Hematopoietic multipotent progenitor cell treated with erythropoietin and hydrocortisone succinate and interleukin-3 and kit ligand, for 15 days (in vitro differentiated cells): Measurements from ENCODE around the gene ACSM6.
"Not testable (repeated sequence)": the region's sequence is repeated elsewhere in the genome, so short reads cannot be mapped to it uniquely, and the experiment has no call there.

Experiments
- DNase-seq: peaks from one replicate; pipeline ENCODE4 v3.0.0-alpha.2; 2015; ENCODE audit warnings: low spot score

The ACSM6 gene, protein sequence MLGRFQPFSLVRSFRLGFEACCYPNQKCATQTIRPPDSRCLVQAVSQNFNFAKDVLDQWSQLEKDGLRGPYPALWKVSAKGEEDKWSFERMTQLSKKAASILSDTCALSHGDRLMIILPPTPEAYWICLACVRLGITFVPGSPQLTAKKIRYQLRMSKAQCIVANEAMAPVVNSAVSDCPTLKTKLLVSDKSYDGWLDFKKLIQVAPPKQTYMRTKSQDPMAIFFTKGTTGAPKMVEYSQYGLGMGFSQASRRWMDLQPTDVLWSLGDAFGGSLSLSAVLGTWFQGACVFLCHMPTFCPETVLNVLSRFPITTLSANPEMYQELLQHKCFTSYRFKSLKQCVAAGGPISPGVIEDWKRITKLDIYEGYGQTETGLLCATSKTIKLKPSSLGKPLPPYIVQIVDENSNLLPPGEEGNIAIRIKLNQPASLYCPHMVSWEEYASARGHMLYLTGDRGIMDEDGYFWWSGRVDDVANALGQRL

DNA sequence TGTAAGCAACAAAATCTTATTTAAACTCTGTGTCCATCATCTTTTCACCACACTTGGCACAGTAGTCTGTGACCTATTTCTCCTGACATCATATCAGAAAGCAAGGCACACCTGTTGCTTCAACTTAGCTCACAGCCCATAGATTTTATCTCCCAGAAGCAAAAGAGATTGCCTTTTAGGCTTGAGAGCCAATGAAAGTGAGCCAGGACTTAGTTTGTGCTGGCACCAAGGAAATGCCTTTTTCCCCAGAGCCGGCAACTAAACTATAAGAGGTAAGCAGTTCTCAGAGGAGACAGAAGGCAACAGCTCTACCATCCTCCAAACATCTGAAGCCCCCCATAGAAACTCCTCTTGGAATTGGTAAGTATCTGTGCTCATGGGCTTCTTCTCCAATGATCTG, at the start of gene ACSM6:
Gene ACSM6, plus strand, starts transcription at position 295 of the 400 bp plus-strand sequence. CDS start 248 bp downstream, outside the sequence.
- no peak for DNase-seq

DNA sequence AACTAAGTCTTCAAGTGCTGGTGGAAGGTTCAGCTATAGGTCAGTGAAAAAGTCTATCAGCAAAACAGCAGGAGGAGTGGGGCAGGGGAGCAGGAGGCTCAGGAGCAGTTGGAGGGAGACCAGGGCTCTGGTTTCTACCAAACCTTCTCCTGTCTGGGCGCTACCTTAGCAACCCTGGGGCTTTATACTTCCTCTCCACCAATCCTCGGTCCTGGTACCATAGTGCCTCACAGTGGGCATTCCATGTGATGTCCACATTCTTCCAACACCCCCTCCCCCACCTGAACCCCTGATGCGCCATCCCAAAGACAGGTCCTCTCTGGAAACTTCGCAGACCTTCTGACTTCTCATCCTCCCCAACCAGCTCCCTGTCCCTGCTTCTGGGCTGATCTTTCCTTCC, 25.3 kb upstream of the ACSM6 start:
- DNase-seq = no peak

DNA sequence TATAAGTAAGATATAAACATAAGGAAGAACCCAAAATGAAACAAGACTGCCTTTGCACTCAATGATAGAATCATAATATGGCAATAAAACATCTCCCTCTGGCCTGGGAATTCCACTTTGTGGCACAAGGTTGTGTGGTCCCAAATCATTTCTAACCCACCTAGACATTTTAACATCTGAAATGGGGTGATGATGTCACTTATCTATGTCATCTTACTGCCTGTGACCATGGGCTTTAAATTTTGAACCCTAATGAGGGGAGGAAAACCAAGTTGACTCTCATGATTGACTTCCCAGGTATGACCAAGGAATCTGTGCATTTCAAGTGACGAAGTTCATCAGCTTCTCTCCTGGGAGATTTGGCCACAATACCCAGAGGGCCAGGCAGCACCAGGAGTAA, 24.5 kb upstream of the ACSM6 start:
- DNase-seq = no peak

DNA sequence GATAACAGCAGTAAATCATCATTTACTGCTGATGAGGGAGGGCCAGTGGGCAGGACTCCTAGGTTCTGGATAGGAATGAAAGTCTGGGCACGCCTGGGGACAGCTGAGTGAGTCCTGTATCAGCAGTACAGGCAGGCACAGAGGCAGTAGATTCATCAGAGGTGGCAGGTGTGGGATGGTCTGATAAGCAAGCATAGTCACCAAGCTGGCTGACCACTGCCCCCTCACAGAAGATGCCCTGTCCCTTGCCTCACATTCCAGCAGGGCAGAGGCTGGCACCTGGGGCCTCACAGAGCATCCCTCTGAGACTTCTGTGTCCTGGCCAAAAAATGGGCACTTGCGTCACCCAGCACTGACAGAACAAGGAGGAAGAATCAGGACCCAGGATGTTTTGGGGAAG, 23.2 kb upstream of the ACSM6 start:
- DNase-seq = no peak

DNA sequence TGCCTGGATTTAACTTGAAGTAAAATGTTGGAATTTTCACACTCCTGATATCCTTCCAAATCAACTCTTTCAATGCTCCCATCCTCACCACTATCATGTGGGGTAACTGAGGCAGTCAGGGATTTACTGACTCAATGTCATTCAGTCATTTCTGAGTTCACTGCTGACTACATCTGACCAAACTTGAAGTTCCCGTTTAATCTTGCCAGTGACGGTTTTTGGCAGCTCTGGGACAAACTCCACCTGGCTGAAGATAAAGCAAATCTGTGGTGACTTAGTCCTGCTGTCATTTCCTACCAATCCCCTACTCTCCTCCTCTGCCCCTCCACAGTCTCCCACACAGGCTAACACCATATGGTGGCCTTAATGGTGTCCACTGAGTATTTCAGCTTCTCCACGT, 22.7 kb upstream of the ACSM6 start:
- DNase-seq = no peak

DNA sequence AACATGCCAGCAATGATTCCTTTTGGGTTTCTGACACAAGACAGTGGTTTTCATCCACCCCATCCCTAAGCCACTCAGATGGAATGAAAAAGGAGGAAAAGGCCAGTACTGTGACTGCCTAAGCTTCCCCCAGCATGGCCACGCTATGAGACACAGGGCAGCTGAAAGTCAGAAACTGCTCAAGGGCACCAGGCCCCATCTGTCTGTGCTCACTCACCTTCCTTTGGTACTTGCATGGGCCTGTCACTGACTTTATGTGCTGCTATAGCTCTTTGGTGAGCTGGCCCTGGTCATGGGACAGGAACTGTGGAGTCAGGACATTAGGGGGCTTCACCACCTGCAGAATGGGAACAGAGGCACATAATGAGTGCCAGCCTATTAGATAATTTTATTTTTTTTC, 21.2 kb upstream of the ACSM6 start:
- DNase-seq = no peak

DNA sequence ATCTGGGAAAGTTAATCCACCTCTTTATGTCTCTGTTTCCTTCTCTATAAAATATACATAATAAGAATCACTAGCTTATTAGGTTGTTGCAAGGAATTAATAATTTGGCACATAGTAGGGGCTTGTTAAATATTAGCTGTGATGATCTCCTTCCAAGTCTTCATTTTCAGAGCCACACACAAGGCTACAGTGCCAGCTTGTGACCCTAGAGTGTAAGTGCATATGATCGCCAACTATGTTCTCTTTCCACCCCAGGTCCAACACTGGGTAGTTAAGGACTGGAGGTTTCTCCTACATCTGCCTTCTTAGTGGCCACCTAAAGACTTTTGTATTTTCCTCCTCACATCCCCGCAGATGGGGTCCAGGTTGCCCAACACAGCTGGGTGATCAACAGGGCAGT, 17.9 kb upstream of the ACSM6 start:
- no peak for DNase-seq

DNA sequence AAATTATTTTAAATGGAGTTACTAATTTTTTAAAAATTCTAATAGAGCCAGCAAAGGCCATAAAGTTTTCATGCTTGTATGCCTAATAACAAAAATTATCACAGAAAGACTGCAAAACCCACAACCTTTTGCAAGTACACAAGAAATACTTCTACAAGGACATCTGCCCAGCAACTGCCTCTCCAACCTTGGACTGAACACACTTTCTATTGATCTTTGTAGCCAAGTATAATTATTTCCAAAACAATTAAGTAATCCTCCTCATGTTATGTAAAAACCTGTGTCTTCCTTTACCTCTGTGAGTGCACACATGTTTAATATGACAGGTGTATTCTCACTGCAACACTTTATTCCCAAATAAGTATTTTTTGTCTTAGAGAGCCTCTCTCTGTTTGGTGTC, 16.6 kb upstream of the ACSM6 start:
- no peak for DNase-seq

DNA sequence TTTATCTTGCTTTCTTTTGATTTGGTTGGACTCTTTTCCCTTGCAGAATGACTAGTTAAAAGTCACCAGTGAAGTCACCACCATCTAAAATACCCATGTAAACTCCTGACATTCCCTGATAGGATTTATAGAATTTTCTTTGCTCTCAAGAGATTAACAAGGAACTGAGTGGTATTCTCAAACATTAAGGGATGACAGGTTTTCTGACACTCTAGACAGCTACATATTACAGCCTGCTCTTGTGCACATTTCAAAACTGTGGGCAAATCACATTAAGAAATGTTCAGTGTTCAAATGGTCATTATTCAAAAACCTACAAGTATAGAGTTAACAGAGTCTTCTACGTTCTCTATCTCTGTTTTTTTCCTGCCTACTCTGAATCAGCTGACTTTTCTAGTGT, 15.8 kb upstream of the ACSM6 start:
- no peak for DNase-seq

DNA sequence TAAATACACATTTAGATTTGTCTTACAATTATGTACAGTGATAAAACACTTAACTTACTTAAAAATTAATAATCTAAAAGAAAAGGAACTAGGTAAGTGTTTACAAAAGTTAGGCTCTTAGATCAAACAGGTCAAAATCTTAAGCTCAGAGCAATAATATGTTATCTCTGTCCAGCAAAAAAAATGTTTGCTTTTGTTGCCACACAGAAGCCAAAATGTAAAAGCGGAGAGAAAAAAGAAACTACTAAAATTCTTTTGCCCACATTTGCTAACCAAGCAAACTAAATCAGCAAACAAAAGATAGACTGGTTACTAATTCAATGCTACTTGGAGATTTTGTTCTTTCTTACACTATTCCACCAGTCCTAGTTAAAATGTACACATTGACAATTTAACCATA, 15.2 kb upstream of the ACSM6 start:
- DNase-seq = no peak

DNA sequence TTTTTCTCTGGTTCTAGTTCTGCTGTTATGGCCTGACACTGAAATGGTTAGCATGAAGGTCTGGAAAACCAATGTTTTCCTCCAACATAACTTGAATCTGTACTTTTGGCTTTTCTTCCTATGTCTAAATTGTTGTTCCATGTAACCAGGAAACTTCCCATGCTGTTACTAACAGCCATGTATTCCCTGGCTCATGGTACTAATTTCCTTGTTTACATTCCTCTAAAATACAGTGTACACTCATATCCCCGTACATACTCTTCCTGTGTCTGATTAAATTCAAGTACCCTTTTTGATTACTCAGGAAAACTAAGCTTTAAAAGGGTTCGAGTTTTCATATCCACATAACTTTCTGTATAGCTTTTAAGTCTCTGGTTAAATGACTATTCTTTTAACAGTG, 12.3 kb upstream of the ACSM6 start:
- no peak for DNase-seq

DNA sequence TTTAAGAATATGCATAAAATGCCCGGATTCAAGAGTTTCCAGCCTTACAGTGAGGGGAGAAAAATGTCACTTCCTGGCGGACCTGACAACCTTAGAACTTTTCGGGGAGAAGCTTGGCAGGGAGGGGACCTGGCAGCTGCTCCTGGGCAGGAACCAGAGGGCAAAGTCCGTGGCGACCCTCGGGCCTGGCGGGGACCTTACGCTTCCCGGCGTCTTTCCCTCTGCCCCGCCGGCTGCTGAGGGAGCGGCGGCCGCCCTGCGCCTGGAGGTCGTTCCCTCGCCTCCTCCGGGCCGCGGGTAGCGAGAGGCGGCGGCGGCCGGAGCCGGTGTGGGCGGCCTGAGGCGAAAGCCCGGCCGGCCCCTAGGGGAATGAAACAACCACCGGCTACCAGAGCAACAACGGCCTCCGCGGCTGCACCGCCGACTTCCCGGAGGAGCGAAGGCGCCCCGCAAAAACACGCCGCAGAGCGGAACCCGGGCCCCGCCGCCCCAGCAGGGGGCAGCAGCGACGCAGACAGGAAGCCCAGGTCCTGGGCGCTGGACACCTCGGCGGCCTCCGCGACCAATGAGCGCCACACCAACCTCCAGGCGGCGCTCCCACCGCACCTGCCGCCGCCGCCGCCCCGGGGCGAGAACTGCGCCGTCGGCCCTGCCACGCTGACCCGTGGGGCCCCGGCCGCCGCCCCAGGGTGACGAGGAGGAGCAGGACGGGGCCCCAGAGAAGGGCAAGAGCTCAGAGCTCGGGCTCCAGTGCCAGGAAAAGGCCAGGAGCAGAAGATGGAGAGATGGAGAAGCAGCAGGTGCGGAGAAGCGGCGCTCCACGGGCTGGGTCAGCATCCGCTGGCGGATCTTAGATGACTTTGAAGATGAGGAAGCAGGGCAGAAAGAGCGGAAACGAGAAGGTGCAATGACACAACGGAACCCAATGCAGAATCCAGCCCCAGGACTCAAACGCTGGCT, 10.5 kb upstream of the ACSM6 start:
- peak; percentile 78 for DNase-seq

DNA sequence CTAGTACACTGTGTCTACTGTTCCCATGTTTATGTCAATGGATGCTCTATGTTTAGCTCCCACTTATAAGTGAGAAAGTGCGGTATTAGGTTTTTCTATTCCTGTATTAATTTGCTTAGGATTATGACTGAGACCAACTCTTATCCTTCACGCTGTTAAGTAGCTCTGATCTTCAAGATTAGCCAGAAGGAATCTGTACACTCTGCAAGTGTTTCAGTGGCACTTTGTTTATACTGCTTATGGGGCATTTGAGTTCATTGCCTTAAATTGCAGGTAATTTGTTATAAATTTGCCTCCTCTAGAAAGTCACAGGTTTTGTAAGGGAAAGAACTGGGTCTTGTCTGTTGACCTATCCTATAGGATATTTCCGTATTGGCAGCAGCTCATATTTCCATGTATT, 6.4 kb upstream of the ACSM6 start:
- DNase-seq = no peak

DNA sequence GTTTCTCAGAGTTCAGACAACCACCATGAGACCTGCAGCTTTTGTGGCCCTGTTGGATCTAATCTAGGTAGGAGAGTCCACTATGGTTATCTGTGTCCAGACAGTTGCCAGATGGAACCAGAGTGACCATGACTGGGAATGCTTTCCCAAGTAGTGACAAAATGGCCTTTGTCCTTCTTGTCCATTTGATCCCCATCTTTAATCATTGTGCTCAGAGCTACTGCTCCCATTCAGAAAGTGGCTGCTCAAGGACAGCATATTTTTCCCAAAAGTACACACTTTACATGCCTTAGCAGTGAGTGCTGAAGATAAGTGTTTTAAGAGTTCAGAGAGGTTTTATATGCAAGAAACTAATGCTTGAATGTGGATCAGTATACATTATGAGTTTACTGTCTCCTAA, 5.4 kb upstream of the ACSM6 start:
- DNase-seq = no peak

DNA sequence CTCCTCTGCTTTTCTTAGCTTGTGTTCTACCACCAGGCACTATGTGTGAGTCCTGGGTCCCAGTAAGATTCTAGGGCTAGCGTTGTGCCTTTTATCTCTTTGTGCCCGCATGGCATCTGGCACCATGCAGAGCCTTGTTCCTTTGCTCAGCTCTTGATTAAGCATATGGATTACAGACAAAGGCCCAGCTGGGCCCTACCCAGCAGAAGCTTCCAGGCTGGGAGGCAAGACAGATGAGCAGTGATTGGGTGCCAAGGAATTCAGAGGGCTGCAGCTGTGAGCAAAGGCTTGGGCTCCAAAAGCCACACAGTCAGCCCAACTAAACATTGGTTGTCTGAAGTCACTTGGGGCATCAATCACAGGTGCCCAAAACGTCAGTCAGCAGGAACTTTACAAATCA, 2.0 kb downstream of the ACSM6 start:
- DNase-seq = no peak

DNA sequence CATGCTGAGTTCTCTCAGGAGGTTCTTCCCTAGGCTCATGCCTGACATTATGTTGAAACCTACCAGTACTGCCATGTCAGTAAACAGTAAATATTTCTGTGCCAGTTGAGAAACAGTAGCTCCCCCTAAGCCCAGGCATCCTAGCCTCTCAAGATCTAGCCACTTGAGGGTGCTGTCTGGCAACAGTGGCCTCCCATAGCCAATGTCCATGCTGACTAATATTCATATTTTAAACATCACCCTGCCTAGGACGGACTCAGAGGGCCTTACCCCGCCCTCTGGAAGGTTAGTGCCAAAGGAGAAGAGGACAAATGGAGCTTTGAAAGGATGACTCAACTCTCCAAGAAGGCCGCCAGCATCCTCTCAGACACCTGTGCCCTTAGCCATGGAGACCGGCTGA, 7.7 kb downstream of the ACSM6 start:
- DNase-seq = no peak

DNA sequence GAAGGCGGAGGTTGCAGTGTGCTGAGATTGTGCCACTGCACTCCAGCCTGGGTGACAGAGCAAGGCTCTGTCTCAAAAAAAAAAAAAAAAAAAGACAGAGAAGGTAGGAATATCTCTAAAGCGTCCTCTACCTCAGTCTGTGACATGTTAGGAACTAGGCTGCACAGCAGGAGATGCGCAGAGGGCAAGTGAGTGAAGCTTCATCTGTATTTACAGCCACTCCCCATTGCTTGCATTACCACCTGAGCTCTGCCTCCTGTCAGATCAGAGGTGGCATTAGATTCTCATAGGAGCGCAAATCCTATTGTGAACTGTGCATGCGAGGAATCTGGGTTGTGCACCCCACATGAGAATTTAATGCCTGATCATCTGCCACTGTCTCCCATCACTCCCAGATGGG, 8.8 kb downstream of the ACSM6 start:
- not testable (repeated sequence) for DNase-seq

DNA sequence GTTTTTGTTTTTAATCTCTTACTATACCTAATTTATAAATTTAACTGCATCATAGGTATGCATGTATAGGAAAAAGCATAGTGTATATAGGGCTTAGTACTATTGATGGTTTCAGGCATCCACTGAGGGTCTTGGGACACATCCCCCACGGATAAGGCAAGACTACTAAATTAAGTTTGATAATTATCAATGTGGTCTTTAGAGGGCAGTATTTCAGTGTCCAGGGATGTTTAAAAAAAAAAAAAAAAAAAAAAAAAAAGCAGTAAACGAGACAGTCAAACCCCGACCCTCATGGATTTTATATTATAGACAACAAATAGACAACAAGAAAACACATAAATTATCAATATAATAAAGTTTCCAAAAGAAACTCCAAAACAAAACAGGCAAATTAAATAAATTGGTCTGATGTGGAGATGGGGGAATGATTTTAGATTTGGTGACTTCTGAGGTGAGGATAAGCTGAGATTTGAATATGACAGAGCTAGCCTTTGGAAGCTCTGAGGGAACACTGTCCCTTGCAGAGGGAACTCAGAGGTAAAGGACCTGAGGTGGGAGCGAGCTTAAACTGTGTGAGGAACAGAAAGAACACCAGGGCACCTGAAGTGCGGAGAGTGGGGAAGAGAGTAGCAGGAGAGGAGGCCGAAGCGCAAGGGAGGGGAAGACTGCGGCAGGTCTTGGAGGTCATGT, 14.8 kb downstream of the ACSM6 start:
- DNase-seq = no peak

DNA sequence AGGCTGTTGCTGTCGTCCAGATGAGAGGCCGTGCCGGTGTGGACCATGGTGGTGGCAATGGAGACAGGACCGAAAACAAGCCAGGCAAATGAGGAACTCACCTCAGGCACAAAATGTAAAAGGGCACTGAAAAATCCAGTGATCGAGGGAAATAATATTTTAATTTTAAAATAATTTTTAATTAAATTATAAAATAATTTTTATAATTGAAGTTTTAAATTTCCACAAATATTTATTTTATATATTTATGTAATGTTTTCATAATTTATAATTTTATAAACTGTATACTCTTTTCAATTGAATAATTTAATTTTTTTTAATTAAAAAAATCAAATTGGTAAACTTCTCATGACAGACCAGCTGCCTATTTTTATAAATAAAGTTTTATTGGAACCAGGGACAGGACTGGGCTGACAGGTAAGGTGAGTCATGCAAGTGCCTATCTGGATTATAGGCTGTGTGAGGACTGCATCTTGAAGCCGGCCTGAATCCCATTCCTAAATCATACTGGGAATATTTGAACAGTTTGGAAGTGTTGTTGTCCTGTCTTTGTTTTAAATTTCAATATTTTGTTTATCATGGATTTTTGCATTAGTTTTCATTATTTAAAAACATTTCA, 15.6 kb downstream of the ACSM6 start:
- no peak for DNase-seq

DNA sequence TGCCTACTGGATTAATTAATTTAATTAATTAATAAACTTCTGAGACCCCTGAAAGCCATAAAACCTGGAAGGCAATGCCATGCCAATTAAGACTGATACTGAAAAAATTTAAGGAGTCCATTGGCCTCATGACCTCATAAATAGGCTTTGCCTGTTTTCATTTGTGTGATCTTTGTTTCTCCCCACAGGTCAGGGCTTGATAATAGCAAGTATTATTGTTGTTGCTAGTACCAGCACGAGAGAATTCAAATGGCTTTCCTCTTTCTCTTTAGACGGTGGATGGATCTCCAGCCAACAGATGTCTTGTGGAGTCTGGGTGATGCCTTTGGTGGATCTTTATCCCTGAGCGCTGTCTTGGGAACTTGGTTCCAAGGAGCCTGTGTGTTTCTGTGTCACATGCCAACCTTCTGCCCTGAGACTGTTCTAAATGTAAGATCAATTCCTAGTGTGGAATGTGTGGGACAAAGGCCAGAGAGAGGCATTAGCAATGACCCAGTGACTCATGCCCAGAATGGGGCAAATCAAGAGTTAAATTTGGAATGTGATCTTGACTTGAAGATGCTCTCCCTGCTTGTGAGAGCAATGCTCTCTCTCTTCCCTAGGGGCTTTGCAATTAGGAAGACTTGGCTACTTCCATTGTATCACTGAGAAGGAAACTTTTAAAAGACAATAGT, 17.7 kb downstream of the ACSM6 start:
- DNase-seq = no peak

DNA sequence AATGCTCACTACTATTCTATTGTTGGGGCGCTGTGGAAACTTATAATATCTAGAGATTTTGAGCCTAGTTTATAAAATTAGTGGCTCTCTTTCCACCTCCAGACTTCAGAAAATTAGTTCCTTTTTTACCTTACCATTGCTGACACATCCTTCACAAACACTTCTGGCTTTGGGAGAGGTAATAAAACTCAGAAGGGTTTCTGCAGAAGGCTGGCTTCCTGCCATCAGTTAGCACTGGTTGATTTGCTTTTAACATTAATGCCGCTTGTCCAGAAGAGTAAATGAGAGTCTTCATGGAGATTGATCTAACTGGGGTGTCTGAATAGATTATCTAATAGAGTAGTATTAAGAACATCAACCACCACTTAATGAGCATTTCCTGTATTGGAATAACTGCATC, 20.3 kb downstream of the ACSM6 start:
- no peak for DNase-seq
